NCI-H2171 (cell line): ENCODE data around the gene ASPDH.

Experiments
- DNase-seq: peaks from one replicate; lab custom pipeline; 2025; lab: John Stamatoyannopoulos, UW

The ASPDH gene

GRCh38 chr19:50514346-50515167 is 844 bp upstream of the ASPDH start:
- peak; percentile 91 for DNase-seq

- no peak for DNase-seq
Measured at GRCh38 chr19:50512999-50513745, 541 bp downstream of the ASPDH start.

GRCh38 chr19:50512112-50512998 is 1.4 kb downstream of the ASPDH start:
- no peak for DNase-seq

GRCh38 chr19:50511069-50511822 is 2.5 kb downstream of the ASPDH start, which contains the start of gene JOSD2:
TSS of gene JOSD2 (minus strand) at chr19:50511191. CDS start at chr19:50510431, 760 bp downstream.
- peak; percentile 98 for DNase-seq

- DNase-seq, result no peak
Measured at GRCh38 chr19:50510700-50511068, 3.0 kb downstream of the ASPDH start.

- DNase-seq, result no peak
Measured at GRCh38 chr19:50510121-50510670, 3.5 kb downstream of the ASPDH start.

GRCh38 chr19:50509366-50509765 is 4.3 kb downstream of the ASPDH start:
- no peak for DNase-seq

- DNase-seq, result no peak
Measured at GRCh38 chr19:50508843-50509190, 4.9 kb downstream of the ASPDH start.

- DNase-seq, result no peak
Measured at GRCh38 chr19:50507376-50507775, 6.3 kb downstream of the ASPDH start.

GRCh38 chr19:50506700-50507099 is 7.0 kb downstream of the ASPDH start:
- no peak for DNase-seq

GRCh38 chr19:50505856-50506611 is 7.7 kb downstream of the ASPDH start:
- no peak for DNase-seq

GRCh38 chr19:50501568-50502475 is 11.9 kb downstream of the ASPDH start:
- no peak for DNase-seq

- DNase-seq, result no peak
Measured at GRCh38 chr19:50501186-50501567, 12.5 kb downstream of the ASPDH start.

- DNase-seq, result no peak
Measured at GRCh38 chr19:50500753-50501151, 13.0 kb downstream of the ASPDH start.

- DNase-seq, result no peak
Measured at GRCh38 chr19:50500060-50500752, 13.5 kb downstream of the ASPDH start.

GRCh38 chr19:50498219-50499056 is 15.3 kb downstream of the ASPDH start:
- no peak for DNase-seq

GRCh38 chr19:50497022-50497405 is 16.7 kb downstream of the ASPDH start:
- DNase-seq, result no peak
